GM12873 (cell line): ENCODE data around the gene ZFPM1.
A peak's percentile ranks its signal among the peaks of the same experiment; 100 is the strongest.

Experiments
- TF ChIP-seq, protein P1 (sequence below): IDR thresholded peaks from 2 replicates; pipeline ENCODE4 v1.5.1; 2012; ENCODE audit warnings: low read depth, mild to moderate bottlenecking, moderate library complexity, low read length, control low read depth; ENCODE audit not compliant: insufficient read depth; ENCODE audit errors: missing control alignments

The ZFPM1 gene

DNA sequence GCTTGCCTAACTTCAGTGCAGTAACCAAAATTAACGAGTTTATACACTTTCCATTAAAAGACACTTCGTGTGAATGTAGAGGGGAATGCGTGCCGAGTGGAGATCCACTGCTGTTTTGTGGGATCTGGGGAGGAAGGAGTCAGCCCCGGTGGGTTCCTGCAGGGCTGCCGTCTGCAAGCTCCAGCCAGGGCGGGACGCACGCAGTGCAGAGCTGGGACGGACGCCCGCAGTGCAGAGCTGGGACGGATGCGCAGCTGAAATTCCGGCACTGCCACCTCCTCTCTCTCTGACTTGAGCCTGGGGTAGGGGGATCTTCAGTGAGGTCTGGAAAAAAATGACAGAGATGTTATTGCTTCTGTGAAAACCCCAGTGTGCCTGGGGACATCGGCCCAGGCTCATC, 100.7 kb downstream of the ZFPM1 start:
- TF ChIP-seq, protein P1, sequence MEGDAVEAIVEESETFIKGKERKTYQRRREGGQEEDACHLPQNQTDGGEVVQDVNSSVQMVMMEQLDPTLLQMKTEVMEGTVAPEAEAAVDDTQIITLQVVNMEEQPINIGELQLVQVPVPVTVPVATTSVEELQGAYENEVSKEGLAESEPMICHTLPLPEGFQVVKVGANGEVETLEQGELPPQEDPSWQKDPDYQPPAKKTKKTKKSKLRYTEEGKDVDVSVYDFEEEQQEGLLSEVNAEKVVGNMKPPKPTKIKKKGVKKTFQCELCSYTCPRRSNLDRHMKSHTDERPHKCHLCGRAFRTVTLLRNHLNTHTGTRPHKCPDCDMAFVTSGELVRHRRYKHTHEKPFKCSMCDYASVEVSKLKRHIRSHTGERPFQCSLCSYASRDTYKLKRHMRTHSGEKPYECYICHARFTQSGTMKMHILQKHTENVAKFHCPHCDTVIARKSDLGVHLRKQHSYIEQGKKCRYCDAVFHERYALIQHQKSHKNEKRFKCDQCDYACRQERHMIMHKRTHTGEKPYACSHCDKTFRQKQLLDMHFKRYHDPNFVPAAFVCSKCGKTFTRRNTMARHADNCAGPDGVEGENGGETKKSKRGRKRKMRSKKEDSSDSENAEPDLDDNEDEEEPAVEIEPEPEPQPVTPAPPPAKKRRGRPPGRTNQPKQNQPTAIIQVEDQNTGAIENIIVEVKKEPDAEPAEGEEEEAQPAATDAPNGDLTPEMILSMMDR: no peak

DNA sequence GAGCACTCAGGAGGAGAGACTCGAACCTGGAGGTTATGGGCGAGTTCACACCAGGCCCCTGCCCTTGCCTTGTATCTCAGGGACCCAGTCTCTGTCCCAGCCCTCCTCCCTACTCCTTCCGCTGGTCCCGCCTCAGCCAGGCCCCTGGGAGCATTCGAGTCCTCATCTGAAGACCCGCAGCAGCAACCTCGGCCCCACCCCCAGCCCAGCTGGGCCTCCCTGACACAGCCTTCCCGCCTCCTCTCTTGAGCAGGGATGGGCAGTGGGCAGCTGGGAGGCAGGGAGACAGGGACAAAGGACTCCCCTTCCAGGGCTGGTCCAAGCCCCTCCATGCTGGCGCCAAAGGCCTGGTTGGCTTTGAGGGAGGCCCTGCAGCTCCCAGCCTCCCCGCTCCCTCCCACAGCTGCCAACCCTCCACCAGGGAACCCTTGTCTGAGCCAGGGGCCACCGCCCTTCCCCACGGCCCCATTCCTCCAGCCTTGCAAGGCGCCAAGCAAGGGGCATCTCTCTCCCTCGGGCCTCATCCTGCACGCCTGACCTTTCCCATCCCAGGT, 101.7 kb downstream of the ZFPM1 start:
- TF ChIP-seq, protein P1: no peak

DNA sequence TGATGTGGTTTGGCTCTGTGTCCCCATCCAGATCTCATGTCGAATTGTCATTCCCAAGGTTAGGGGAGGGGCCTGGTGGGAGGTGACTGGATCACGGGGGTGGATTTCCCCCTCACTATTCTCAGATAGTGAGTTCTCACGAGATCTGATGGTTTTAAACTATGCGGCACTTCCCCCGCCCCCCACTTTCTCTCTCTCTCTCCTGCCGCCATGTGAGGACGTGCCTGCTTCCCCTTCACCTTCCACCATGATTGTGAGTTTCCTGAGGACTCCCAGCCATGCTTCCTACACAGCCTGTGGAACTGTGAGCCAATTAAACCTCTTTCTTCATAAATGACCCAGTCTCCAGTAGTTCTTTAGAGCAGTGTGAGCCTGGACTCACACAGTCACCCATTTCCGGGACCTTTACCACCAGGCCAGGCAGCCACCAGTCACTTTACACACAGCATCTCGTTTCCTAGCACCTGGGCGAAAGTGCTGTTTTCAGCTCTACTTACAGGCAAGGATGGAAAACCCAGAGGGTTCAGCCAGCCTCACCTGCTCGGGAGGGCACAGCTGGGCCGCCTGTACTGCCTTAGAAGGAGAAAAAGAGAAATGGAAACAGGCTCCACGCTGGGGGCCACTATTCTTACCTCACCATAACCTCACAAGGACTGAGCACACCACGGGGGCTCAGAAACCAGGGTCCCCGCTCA, 103.4 kb downstream of the ZFPM1 start:
- TF ChIP-seq, protein P1: no peak

DNA sequence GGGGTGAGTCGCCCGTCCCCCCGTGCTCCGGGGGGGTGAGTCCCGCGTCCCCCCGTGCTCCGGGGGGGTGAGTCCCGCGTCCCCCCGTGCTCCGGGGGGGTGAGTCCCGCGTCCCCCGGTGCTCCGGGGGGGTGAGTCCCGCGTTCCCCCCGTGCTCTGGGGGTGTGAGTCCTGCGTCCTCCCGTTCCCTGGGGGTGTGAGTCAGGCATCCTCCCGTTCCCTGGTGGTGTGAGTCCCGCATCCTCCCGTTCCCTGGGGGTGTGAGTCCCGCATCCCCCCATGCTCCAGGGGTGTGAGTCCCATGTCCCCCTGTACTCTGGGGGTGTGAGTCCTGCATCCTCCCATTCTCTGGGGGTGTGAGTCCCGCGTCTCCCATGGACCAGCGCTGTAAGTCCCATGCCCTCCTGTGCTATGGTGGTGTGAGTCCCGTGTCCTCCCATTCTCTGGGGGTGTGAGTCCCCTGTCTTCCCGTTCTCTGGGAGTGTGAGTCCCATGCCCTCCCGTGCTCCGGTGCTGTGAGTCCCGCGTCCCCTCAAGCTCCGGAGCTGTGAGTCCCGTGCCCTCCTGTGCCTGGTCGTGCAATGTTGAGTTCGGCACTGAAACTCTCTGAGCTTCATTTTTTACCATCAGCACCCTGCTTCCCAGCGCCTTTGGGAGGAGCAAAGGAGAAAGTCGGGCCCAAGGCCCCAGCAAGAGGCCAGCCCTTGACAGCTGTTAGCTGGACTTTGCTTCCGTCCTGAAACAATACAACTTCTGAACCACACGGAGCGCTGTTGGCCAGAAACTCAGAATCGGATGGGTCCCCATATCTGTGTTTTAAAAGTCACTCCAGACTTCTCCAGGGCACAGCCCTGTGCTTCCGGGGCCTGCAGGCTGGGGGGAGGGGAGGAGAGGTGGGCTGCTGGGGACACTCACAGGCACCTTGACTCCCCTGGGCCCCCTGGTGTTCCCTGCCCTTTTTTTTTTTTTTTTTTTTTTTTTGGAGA, 105.7 kb downstream of the ZFPM1 start:
- TF ChIP-seq, protein P1: peak; percentile 40

DNA sequence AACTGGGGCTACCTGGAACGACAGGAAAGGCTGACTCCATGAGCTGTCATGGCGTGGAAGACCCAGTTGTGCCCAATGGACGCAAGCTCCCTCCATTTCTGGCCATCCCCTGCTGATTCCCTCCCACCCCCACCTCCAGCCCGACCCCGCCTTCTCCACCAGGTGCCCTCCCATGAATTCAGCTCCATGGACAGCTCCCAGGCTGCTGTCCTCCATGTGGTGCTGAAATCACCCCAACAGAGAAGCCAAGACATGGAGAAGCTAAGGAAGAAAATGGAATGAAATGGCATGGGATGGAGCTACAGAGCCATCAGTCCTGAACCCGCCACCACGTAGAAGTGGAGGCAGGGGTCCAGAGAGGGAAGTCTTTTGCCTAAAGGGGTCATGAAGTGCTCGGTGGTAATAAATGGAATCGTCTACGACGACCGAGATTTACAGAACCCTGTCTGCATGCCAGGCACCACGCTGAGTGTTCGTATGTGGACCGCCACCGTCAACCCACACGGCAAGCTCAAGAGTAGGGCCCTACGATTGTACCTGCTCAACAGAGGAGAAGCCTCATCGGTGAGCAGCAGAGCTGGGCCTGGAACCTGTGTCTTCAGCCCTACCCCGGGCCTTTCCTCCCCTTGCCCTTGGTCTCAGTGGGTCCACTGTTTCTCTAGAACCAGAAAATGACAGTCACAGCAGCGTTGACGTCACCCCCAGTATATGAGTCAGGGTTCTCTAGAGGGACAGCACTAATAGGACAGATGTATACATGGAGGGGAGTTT, 107.8 kb downstream of the ZFPM1 start:
- TF ChIP-seq, protein P1: no peak

DNA sequence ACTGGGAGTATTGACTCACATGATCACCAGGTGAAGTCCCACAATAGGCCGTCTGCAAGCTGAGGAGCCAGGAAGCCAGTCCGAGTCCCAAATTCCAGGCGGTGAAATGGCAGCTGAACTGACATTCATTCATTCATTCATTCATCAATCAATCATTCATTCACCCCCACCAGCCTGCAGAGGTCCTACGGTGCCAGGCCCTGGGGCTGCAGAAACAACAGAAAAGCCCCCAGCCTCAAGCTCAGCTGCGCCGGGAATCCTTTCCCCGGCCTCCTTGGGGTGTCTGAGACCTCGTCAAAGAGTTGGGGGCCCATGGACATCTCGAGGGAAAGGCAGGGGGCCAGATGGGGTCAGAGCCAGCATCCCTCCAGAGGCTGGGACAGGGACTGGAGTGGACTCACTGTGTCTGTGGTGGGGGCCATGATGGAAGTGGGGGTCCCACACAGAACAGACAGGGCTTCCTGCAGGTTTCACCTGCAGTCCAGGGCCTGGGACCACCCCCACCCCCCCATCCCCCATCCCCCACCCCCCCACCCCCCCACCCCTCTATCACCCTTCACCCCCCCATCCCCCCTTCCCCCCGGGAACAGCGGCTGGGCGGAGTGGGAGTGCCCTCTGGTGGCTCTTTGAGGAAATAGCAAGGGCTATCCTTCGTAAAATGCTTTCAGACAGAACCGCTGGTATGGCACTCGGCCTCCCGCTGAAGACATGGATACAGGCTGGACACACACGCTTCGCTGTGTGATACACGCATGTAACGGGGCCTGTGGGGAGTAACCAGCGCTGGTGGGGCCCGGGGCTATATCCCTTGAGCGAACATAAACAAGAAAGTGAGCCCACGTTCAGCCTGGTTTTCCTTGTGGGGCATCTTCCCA, 108.6 kb downstream of the ZFPM1 start:
- TF ChIP-seq, protein P1: peak; percentile 85
